ENCODE results near the gene FAM193A.

Gene FAM193A

DNA sequence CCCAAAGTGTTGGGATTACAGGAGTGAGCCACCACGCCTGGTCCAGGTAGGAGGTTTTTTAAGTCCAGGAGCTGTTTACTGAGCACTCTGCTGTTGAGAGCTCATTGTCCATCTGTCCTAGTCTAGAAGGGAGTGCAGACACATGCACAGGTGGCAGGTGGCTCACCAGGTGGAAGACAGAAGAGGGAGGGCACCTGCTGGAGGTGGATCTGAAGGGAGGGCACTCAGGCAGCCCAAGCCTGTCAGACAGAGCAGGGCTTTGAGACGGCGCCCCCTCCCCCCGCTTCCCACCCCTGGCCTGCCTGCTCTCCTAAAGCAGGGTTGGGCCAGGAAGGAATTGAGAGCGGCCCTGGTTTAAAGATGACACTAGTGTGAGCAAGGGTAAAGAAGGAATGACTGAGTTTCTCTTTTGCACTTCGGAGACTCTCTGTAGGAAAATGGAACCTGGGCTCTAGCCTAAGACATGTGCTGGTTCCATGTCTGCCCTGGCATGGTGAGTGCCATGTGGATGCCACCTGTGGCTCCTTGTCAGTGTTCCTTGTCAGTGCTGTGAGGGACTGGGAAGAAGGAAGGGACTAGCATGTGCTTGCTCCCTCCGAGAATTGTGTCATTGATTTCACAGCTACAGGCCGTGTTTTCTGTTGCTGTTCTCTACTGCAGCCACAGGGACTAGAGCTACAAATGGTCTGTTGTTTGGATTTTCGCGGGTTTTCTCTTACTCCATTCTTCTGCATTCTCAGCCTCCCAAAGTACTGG, 111.1 kb downstream of the FAM193A start:
- no peak overlapping the region for H3K4me3 ChIP-seq (ENCODE audit: control insufficient read depth, low read depth, low read length)
- TF ChIP-seq, protein P1, sequence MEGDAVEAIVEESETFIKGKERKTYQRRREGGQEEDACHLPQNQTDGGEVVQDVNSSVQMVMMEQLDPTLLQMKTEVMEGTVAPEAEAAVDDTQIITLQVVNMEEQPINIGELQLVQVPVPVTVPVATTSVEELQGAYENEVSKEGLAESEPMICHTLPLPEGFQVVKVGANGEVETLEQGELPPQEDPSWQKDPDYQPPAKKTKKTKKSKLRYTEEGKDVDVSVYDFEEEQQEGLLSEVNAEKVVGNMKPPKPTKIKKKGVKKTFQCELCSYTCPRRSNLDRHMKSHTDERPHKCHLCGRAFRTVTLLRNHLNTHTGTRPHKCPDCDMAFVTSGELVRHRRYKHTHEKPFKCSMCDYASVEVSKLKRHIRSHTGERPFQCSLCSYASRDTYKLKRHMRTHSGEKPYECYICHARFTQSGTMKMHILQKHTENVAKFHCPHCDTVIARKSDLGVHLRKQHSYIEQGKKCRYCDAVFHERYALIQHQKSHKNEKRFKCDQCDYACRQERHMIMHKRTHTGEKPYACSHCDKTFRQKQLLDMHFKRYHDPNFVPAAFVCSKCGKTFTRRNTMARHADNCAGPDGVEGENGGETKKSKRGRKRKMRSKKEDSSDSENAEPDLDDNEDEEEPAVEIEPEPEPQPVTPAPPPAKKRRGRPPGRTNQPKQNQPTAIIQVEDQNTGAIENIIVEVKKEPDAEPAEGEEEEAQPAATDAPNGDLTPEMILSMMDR (IDR thresholded peaks at IDR 0.05; ENCODE audit: control insufficient read depth, insufficient read depth, low read depth, low read length, missing control alignments) = no peak
- no peak for DNase-seq (ENCODE audit: low read depth)

DNA sequence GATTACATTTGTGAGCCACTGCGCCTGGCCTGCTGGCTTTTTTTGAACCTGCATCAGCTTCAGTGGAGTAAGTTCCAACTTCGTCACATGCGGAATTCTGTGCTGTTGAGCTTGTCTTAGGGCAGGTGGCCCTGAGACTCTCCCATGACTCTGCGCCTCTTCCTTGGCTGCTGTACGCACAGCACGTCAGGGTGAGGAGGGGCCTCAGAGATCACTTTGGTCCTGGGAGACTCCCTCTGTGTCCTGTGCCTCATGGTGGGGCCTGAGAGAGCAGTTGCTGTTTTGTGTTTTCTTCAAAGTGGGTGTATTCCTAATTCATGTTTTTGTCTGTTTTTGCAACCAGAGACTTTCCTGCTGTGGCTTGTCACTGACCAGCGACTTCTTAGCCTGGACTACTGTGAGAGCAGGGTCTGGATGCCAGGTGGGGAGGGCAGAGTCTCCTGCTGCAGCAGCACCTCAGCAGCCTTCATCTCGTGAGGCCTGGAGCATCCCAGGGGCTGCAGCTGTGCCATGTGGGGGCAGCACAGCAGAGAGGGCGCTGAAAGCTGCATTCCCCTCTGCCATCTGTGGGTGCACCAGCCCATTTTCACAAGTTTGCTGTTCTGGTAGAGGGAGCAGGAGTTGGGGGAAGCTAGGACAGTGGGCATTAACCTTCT, 111.8 kb downstream of the FAM193A start:
- TF ChIP-seq, protein P1 (IDR thresholded peaks at IDR 0.05; ENCODE audit: control insufficient read depth, insufficient read depth, low read depth, low read length, missing control alignments) = no peak
- no peak for DNase-seq (ENCODE audit: low read depth)

DNA sequence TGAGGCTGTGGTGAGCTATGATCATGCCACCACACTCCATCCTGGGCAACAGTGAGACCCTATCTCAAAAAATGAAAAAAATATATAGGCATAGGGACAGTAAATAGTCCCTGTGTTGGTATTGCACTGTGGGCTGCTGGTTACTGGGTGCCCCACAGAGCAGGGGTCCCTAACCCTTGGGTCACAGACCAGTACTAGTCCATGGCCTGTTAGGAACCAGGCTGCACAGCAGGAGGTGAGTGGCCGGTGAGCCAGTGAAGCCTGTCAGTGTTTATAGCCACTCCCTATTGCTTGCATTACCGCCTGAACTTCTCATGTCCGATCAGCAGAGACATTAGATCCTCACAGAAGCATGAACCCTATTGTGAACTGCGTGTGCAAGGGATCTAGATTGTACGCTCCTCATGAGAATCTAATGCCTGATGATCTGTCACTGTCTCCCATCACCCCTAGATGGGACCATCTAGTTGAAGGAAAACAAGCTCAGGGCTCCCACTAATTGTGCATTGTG, 113.2 kb downstream of the FAM193A start:
- no peak overlapping the region for H3K4me3 ChIP-seq (ENCODE audit: control insufficient read depth, low read depth, low read length)
- DNase-seq (ENCODE audit: low read depth) = no peak
- TF ChIP-seq, protein P1 (IDR thresholded peaks at IDR 0.05; ENCODE audit: control insufficient read depth, insufficient read depth, low read depth, low read length, missing control alignments) = no peak

More for the DNA sequence above, 111.8 kb downstream of the FAM193A start:
- no peak overlapping the region for H3K4me3 ChIP-seq (ENCODE audit: control insufficient read depth, low read depth, low read length)

DNA sequence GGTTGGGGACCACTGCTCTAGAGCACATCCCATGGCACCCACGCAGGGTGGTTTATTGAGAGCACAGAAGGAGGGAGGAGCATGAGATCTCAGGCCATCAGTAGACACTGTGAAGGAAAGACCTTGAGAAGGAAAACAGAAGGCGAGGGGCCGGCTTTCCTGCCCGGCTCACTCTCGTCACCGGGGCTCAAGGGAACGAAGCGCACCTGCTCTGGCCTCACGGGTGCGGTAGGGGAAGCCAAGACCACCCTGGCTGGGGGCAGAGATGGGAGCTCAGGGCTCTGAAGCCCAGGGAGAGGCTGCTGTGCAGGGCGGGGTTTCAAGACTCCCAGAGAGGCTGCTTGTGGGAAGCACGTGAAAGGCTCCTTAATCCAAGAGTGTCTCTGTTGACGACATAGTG, 113.8 kb downstream of the FAM193A start:
- no peak for DNase-seq (ENCODE audit: low read depth)
- TF ChIP-seq, protein P1 (IDR thresholded peaks at IDR 0.05; ENCODE audit: control insufficient read depth, insufficient read depth, low read depth, low read length, missing control alignments) = no peak
- H3K4me3 ChIP-seq (ENCODE audit: control insufficient read depth, low read depth, low read length) = no peak overlapping the region

DNA sequence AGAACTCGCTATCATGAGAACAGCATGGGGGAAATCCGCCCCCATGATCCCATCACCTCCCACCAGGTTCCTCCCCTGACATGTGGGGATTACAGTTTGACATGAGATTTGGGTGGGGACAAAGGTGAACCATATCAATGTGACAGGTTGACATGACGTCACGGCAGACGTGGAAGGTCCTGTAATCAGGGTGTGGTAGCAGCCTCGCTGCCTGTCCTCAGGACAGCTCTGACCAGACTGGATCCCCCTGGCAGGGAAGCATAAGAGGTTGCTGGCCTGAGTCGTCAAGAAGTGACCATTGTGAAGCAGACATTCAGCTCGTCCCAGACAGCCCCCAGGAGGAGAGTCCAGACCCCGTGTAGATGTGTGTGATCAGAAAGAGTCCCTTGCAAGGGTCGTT, 115.1 kb downstream of the FAM193A start:
- no peak for DNase-seq (ENCODE audit: low read depth)
- TF ChIP-seq, protein P1 (IDR thresholded peaks at IDR 0.05; ENCODE audit: control insufficient read depth, insufficient read depth, low read depth, low read length, missing control alignments) = no peak
- no peak overlapping the region for H3K4me3 ChIP-seq (ENCODE audit: control insufficient read depth, low read depth, low read length)

DNA sequence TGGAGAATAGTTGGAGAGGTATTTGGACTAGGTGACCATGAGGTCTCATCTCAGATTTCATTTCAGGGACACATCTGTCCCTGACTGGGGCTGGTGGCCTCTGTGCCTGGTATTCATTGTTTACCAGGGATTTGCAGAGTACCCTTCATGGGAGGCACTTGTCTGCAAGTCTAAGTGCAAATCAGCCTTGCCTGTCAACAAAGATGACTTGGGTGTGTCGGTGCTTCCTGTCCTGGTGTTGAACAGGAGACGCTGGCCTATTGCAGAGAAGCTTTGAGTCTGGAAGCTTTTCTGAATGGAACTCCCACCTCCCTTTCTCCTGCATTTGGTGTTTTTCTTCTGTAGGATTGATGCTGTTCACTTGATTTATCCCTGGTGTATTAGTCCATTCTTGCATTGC, 115.6 kb downstream of the FAM193A start:
- DNase-seq (ENCODE audit: low read depth) = no peak
- TF ChIP-seq, protein P1 (IDR thresholded peaks at IDR 0.05; ENCODE audit: control insufficient read depth, insufficient read depth, low read depth, low read length, missing control alignments) = no peak
- H3K4me3 ChIP-seq (ENCODE audit: control insufficient read depth, low read depth, low read length) = no peak overlapping the region

All from AG09309 (cell line).